Raji (cell line): ENCODE data around the gene ISM2.

Experiments
- POLR2A ChIP-seq: IDR thresholded peaks from 2 replicates; pipeline ENCODE4 v1.6.1; 2011; ENCODE audit warnings: low read depth, low read length, control low read depth; ENCODE audit not compliant: insufficient read depth

Gene ISM2

GRCh38 chr14:77509366-77509765 lies 10.8 kb upstream of the ISM2 start:
- no peak for TF ChIP-seq POLR2A

GRCh38 chr14:77508876-77509275 lies 10.3 kb upstream of the ISM2 start:
- no peak for TF ChIP-seq POLR2A

GRCh38 chr14:77508249-77508648 lies 9.6 kb upstream of the ISM2 start:
- no peak for TF ChIP-seq POLR2A

GRCh38 chr14:77507762-77508161 lies 9.1 kb upstream of the ISM2 start:
- TF ChIP-seq POLR2A: no peak

- TF ChIP-seq POLR2A: no peak
These were observed 6.4 kb upstream of the ISM2 start for GRCh38 chr14:77505031-77505430.

GRCh38 chr14:77503138-77503537 lies 4.5 kb upstream of the ISM2 start:
- TF ChIP-seq POLR2A: no peak

- TF ChIP-seq POLR2A: no peak
These were observed 3.6 kb upstream of the ISM2 start for GRCh38 chr14:77502109-77502782.

GRCh38 chr14:77498984-77499527 lies 440 bp upstream of the ISM2 start:
- no peak for TF ChIP-seq POLR2A

GRCh38 chr14:77495334-77495733 lies 3.3 kb downstream of the ISM2 start:
- TF ChIP-seq POLR2A: no peak

GRCh38 chr14:77491056-77491455 lies 7.6 kb downstream of the ISM2 start:
- no peak for TF ChIP-seq POLR2A

- no peak for TF ChIP-seq POLR2A
These were observed 8.1 kb downstream of the ISM2 start for GRCh38 chr14:77490347-77490986.

- TF ChIP-seq POLR2A: no peak
These were observed 9.6 kb downstream of the ISM2 start for GRCh38 chr14:77489041-77489440.

- no peak for TF ChIP-seq POLR2A
These were observed 10.1 kb downstream of the ISM2 start for GRCh38 chr14:77488558-77488957.

- no peak for TF ChIP-seq POLR2A
These were observed 12.5 kb downstream of the ISM2 start for GRCh38 chr14:77485901-77486678.

- no peak for TF ChIP-seq POLR2A
These were observed 13.4 kb downstream of the ISM2 start for GRCh38 chr14:77485256-77485655.

- no peak for TF ChIP-seq POLR2A
These were observed 16.2 kb downstream of the ISM2 start for GRCh38 chr14:77482422-77482821.

- TF ChIP-seq POLR2A: no peak
These were observed 19.8 kb downstream of the ISM2 start for GRCh38 chr14:77478796-77479195.

- no peak for TF ChIP-seq POLR2A
These were observed 20.6 kb downstream of the ISM2 start for GRCh38 chr14:77478029-77478428.
